Heart left ventricle (tissue), 16 donors: Measurements from ENCODE around the gene ARHGAP19. TPM values are rescaled to one million over a fixed set of nuclear protein-coding genes. Genes with fewer than 3 reads are reported as not detected.

Experiments used
- ATAC-seq, 4 donors: fragments of 200-7000 bp; cut with Tn5 transposase; one replicate each; pipeline ENCODE4 v1.9.1; 2020 to 2022; ENCODE audit warnings: moderate library complexity in 4 of 4, mild to moderate bottlenecking in 3 of 4, moderate number of reproducible peaks in 1 of 4
- DNase-seq, 5 donors: peaks; one replicate each; pipeline ENCODE4 v3.0.0-alpha.2; 2020
- H3K27ac ChIP-seq, 12 donors: fragments of 200-600 bp; sonication (generic) in 4 of 12; one replicate each; pipeline versions ENCODE4 v1.5.0 to v1.8.0; 2016 to 2022; ENCODE audit warnings: mild to moderate bottlenecking in 2 of 12
- H3K27me3 ChIP-seq, 9 donors: fragments of 200-600 bp; sonication (generic) in 2 of 9; one replicate each; pipeline versions ENCODE4 v1.5.1 to v1.8.0; 2016 to 2022; ENCODE audit warnings: mild to moderate bottlenecking in 3 of 9
- H3K36me3 ChIP-seq, 9 donors: fragments of 200-600 bp; sonication (generic) in 2 of 9; one replicate each; pipeline versions ENCODE4 v1.5.0 to v1.8.0; 2018 to 2022; ENCODE audit warnings: mild to moderate bottlenecking in 2 of 9
- H3K4me1 ChIP-seq, 12 donors: fragments of 200-600 bp; sonication (generic) in 4 of 12; one replicate each; pipeline versions ENCODE4 v1.5.0 to v1.8.0; 2016 to 2022; ENCODE audit warnings: mild to moderate bottlenecking in 3 of 12
- H3K4me3 ChIP-seq, 12 donors: fragments of 200-600 bp; sonication (generic) in 4 of 12; one replicate each; pipeline versions ENCODE4 v1.5.0 to v1.8.0; 2017 to 2022; ENCODE audit warnings: mild to moderate bottlenecking in 9 of 12, moderate library complexity in 4 of 12
- H3K9me3 ChIP-seq, 12 donors: fragments of 200-600 bp; sonication (generic) in 4 of 12; one replicate each; pipeline versions ENCODE4 v1.5.0 to v1.8.0; 2016 to 2022; ENCODE audit warnings: mild to moderate bottlenecking in 1 of 12
- POLR2A ChIP-seq, 2 donors: fragments of 450-650 bp; IDR thresholded peaks; one replicate each; pipeline ENCODE4 v1.6.1; 2017; ENCODE audit warnings: antibody characterized with exemption in 2 of 2, mild to moderate bottlenecking in 2 of 2, moderate library complexity in 2 of 2
- WGBS, 4 donors: extraction: QIAGEN DNeasy Blood & Tissue Kit in 2 of 4; methylation state at CpG; one replicate each; pipeline versions ENCODE4 v1.1.5 to v1.1.7; 2013 to 2018; 5-methylcytosine and 5-hydroxymethylcytosine counted together
- intact Hi-C, 10 donors: fragments of 100-400 bp; cut with DNase I; formaldehyde crosslinking; loops; one replicate each; pipeline versions ENCODE4 v1.11.1 to v1.14.2; 2022
- polyA plus RNA-seq, 2 donors: library from polyadenylated mRNA; stranded (reverse); fragments of 200-250 nt; gene quantifications; one replicate each; pipeline ENCODE4 v1.2.3, GENCODE V29; 2013
- total RNA-seq, 9 donors: library from RNA; depleted of rRNA in 2 of 9; stranded (reverse); fragments of >200 nt in 2 of 9; fragmentation: NEBNext Ultra II Directional in 3 of 9; extraction: Animal tissue kit (Norgen Biotek cat#: 25700) in 3 of 9; gene quantifications; one replicate each; pipeline versions ENCODE4 v1.1.0 to v1.2.4, GENCODE V29; 2016 to 2023
- TF ChIP-seq, protein P1 (sequence below), 12 donors: fragments of 200-600 bp; sonication (generic) in 4 of 12; IDR thresholded peaks; one replicate each; pipeline versions ENCODE4 v1.5.0 to v1.8.0; 2018 to 2022; ENCODE audit warnings: antibody characterized with exemption in 12 of 12, mild to moderate bottlenecking in 5 of 12
- donor health status: ischemic (EF 13 %, LVEDD 7.1; RV severe dilation, severe dysfunction).
- donor health status: healthy with polysubstance abuse.
- donor health status: DM: no; HTN: yes; CAD: no.
- donor health status: DM: no; HTN: no; CAD: no.
- donor health status: ischemic (EF 25% LVEDD 6.9; RV normal size, moderate dysfunction).
- donor health status: ischemic (EF 25% LVEDD 5.7; RV mildly dilated, moderate dysfunction).
- donor health status: healthy.
- donor health status: DM: yes; HTN: yes; CAD: no.
- donor health status: ischemic (EF 35%, LVEDD 5.7; RV mildly dilated, moderate dysfunction).
- donor health status: nonischemic (EF 11% LVEDD 7.7; RV severe dilation, severe dysfunction).
- donor health status: DM: yes; HTN: yes; CAD: no.
- donor health status: PGD.
- donor health status: ischemic (EF 29% LVEDD 5.4; RV normal size, mild dysfunction).
- donor health status: nonischemic (EF 23%, LVEDD 6.1; RV moderate dilation, normal function).

Gene ARHGAP19
- total and polyA plus RNA-seq, 11 donors, result 1.1 to 7.4 (median 4.0) TPM

DNA sequence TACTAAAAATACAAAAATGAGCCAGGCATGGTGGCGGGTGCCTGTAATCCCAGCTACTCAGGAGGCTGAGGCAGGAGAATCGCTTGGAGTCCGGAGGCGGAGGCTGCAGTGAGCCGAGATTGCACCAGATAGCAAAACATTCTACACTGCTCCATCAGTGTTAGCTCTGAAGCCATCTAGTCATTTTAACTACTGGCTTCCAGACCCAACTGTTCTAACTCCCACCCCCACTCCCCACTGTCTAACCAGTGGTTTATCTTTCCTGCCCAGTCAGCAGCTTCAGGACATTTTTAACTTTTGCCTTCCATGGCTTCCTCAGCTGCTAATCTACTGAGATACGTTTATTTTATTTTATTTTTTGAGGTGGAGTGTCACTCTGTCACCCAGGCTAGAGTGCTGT, 20.5 kb upstream of the ARHGAP19 start:
- TF ChIP-seq, protein P1, sequence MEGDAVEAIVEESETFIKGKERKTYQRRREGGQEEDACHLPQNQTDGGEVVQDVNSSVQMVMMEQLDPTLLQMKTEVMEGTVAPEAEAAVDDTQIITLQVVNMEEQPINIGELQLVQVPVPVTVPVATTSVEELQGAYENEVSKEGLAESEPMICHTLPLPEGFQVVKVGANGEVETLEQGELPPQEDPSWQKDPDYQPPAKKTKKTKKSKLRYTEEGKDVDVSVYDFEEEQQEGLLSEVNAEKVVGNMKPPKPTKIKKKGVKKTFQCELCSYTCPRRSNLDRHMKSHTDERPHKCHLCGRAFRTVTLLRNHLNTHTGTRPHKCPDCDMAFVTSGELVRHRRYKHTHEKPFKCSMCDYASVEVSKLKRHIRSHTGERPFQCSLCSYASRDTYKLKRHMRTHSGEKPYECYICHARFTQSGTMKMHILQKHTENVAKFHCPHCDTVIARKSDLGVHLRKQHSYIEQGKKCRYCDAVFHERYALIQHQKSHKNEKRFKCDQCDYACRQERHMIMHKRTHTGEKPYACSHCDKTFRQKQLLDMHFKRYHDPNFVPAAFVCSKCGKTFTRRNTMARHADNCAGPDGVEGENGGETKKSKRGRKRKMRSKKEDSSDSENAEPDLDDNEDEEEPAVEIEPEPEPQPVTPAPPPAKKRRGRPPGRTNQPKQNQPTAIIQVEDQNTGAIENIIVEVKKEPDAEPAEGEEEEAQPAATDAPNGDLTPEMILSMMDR (IDR thresholded peaks at IDR 0.05), result no peak
- no peak for TF ChIP-seq POLR2A (IDR thresholded peaks at IDR 0.05)
- ATAC-seq (no peak), DNase-seq (no peak)
- 78 to 85% (median 82%) methylated on average over 3 to 6 of the region's 6 CpGs for WGBS, 4 donors
- peaks cover 0 to 13% (median 0%) of the 10 kb centered on the region in 12 donors for H3K4me1 ChIP-seq
- no peak overlapping the region for H3K4me3 ChIP-seq
- H3K9me3 ChIP-seq, result no peaks in the 10 kb centered on the region
- H3K36me3 ChIP-seq, result no peaks in the 10 kb centered on the region
- intact Hi-C loops, result no loop called here
- no peak overlapping the region for H3K27ac ChIP-seq
- no peaks in the 10 kb centered on the region for H3K27me3 ChIP-seq

DNA sequence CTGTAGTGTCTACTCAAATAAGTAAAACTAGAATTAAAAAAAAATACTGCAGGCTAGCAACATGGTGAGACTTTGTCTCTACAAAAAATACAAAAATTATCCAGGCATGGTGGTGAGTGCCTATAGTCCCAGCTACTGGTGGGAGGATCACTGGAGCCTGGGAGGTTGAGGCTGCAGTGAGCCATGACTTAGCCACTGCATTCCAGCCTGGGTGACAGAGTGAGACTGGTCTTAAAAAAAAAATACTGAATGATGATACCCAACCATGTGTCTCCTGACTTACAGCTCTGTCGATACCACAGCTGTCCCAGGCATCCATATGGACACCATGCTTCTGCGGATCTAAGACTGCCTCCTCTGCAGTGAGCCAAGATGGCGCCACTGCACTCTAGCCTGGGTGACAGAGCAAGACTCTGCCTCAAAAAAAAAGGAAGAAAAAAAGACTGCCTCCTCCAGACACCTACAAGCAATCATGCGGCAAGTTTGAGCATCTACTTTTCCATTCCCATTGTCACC, 18.7 kb upstream of the ARHGAP19 start:
- 89 to 97% (median 96%) methylated on average over 4 of the region's 4 CpGs for WGBS, 4 donors
- Histone ChIP-seq H3K9me3 (no peaks in the 10 kb centered on the region), H3K4me3 (no peak overlapping the region), H3K4me1 (peaks cover 0 to 7% (median 0%) of the 10 kb centered on the region in 12 donors), H3K36me3 (no peaks in the 10 kb centered on the region), H3K27ac (no peak overlapping the region), H3K27me3 (no peaks in the 10 kb centered on the region)
- no peak for DNase-seq
- intact Hi-C loops, result no loop called here
- ATAC-seq, result no peak
- TF ChIP-seq, protein P1 (IDR thresholded peaks at IDR 0.05), result no peak
- no peak for TF ChIP-seq POLR2A (IDR thresholded peaks at IDR 0.05)

DNA sequence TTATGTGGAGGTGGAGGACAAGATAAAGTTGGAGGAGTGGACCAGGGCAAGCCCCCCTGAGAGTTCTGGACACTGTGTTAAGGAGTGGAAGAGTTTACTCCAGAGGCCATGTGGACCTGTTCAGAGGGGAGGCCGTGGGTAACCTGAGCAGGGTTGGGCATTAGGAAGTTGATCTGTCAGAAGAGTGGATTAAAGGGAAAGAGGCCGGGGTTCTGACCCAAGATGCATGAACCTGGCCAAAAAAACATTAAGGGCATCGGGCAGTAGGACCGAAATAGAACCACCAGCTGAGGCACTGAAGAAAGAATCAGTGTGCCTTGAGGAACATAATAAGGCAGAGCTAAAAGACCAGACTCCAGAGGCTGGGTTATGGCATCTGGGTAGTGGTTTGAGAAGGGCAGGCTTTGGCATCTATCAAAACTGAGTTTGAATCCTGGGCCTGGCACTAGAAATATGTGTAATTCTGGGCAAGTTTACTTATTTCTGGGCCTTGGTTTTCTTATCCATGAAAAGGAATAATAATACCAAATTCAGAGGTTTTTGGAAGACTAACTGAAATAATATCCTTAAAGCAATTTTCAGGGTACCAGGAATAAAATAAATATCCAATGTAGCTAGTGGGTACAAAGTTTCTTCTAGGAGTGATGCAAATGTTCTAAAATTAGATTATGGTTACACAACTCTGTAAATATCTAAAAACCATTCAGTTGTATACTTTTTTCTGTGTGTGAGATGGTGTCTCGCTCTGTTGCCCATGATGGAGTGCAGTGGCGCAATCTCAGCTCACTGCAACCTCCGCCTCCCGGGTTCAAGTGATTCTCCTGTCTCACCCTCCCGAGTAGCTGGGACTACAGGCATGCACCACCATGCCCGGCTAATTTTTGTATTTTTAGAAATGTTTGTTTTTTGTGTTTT, 15.7 kb upstream of the ARHGAP19 start:
- H3K27ac ChIP-seq, result no peak overlapping the region
- ATAC-seq, result no peak
- 78 to 85% (median 80%) methylated on average over 10 of the region's 10 CpGs for WGBS, 4 donors

DNA sequence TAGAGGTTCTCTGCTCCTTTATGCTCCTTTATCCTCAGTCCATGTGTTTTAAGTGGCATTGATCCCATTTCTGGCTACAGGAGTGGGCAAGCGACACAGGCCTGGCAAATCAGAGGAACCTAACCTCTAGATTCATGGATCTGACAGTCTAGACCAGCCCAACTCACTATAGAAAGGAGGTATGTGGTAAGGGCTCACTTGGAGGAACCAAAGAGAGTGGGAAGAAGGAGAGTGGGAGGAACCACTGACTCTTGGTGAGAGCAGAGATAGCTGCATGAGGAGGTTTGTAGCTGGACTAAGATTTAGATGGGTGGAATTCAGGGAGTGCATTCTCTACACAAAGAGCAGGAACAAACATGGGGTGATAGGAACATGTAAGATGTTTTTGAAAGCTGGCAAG, 15.0 kb upstream of the ARHGAP19 start:
- WGBS, 4 donors, result 49 to 91% (median 73%) methylated on average over 1 of the region's 1 CpG

More for the DNA sequence above, 15.7 kb upstream of the ARHGAP19 start:
- no peak for DNase-seq
- H3K9me3 ChIP-seq, result no peaks in the 10 kb centered on the region
- H3K4me1 ChIP-seq, result peaks cover 0 to 7% (median 0%) of the 10 kb centered on the region in 12 donors
- intact Hi-C loops, result no loop called here
- TF ChIP-seq POLR2A (IDR thresholded peaks at IDR 0.05), result no peak
- TF ChIP-seq, protein P1 (IDR thresholded peaks at IDR 0.05), result no peak
- H3K4me3 ChIP-seq, result no peak overlapping the region
- H3K27me3 ChIP-seq, result no peaks in the 10 kb centered on the region
- no peaks in the 10 kb centered on the region for H3K36me3 ChIP-seq

More for the DNA sequence above, 15.0 kb upstream of the ARHGAP19 start:
- intact Hi-C loops, result no loop called here
- H3K4me1 ChIP-seq, result peaks cover 0 to 7% (median 0%) of the 10 kb centered on the region in 12 donors
- H3K4me3 ChIP-seq, result no peak overlapping the region
- H3K36me3 ChIP-seq, result no peaks in the 10 kb centered on the region
- H3K27me3 ChIP-seq, result no peaks in the 10 kb centered on the region
- H3K9me3 ChIP-seq, result no peaks in the 10 kb centered on the region
- no peak for TF ChIP-seq POLR2A (IDR thresholded peaks at IDR 0.05)
- TF ChIP-seq, protein P1 (IDR thresholded peaks at IDR 0.05), result no peak
- no peak overlapping the region for H3K27ac ChIP-seq
- ATAC-seq (no peak), DNase-seq (no peak)
